Measurements from ENCODE around the gene IL36G.

IL36G gene

DNA sequence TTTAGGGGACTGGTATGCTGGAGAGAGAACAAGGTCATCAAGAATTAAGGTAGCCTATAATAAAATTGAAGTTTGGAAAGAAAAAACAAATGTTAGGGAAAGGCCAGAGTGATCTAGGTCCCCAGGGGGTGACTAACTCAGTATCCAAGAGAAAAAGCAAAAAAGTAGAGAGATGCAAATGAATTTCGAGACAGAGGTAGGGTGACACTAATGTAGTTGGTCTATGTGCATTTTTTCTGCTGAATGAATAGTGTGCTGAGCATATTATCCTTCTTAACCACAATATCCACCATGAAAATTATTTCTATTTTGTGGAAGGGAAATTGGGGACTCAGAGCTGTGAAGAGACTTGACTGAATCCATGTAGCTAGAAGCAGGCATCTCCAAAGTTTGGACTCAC is 37.2 kb downstream of the IL36G start:
- in situ Hi-C loops (cut with HindIII; ENCODE audit: low sequenced_read_pairs) = no loop called here

GRCh38 chr2:113015655-113016054 is 37.8 kb downstream of the IL36G start:
- in situ Hi-C loops (cut with HindIII; ENCODE audit: low sequenced_read_pairs) = no loop called here

DNA sequence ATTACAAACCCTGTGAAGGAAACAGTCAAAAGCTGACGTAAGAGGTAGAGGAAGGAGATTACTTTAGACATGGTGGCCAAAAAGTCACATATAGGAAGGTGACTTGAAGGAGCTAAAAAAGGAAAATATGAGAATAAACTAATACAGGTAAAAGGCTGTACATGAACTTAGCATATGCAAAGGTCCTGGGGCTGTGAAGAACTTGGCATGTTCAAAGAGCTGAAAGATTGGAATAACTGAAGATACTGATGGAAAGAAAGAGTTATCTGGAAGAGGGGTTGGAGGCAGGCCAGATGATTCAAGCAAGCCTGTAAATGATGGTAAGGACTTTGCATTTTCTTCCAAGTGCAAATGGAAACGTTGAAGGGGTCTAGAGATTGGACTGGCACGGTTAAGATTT is 40.7 kb downstream of the IL36G start:
- in situ Hi-C loops (cut with HindIII; ENCODE audit: low sequenced_read_pairs) = no loop called here

DNA sequence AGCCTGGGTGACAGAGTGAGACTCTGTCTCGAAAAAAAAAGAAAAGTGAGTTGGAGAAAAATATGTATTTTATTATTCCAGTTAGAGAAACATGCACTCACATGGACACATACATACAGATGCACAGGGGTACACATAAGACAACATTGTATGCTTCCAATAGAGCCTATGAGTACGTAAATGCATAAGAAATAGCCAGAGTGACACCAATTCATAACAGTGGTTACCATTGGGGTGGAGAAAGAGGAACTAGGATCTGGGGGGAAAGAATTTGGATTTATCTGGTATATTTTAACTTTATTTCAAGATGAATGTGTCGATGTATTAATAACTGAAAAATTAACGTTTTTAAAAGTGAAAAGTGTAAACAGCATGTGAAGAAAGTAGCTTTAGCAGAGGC is 43.5 kb downstream of the IL36G start:
- in situ Hi-C loops (cut with HindIII; ENCODE audit: low sequenced_read_pairs) = no loop called here

- in situ Hi-C loops (cut with HindIII; ENCODE audit: low sequenced_read_pairs) = no loop called here
Observed at GRCh38 chr2:113024764-113025163, 47.0 kb downstream of the IL36G start.

DNA sequence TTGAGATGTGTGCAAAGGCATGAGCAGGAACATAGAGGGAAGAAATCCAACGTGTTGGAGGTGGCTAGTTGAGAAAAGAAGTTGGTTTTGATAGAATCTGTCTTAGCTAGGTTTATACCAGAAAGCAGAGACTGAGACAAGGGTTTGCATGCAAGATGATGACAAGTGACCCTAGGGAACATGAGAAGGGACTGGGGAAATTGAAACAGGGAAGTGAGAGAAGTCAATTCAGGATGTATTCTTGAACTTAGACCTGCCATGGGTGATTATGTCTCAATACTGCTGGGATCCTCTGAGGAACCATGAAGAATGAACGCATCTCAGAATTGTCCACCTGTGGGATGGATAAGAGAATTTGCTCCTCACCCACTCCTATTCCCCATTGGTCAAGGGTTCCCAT is 47.9 kb downstream of the IL36G start:
- in situ Hi-C loops (cut with HindIII; ENCODE audit: low sequenced_read_pairs) = no loop called here

DNA sequence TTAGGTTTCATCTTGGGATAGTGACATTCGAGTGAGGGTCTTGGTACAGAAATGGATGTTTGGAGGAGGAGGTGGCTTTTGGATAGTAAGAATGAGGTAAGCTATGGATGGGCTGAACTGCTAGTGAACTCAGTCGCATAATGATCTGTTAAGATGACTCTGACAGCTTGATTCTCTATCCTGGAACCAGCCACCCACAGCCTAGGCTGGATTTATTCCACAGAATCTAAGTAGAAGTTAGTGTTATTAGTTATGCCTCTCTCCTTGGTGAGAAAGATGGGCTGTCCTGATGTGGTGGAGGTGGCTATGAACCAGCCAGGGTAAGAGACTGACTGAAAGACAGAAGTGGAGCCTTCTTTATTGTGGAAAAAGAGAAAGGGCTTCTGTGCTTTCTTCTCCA is 49.9 kb downstream of the IL36G start:
- in situ Hi-C loops (cut with HindIII; ENCODE audit: low sequenced_read_pairs) = no loop called here

- in situ Hi-C loops (cut with HindIII; ENCODE audit: low sequenced_read_pairs) = no loop called here
Observed at GRCh38 chr2:113028112-113028511, 50.3 kb downstream of the IL36G start.

- in situ Hi-C loops (cut with HindIII; ENCODE audit: low sequenced_read_pairs) = no loop called here
Observed at GRCh38 chr2:113032737-113033136, 54.9 kb downstream of the IL36G start.

- in situ Hi-C loops (cut with HindIII; ENCODE audit: low sequenced_read_pairs) = no loop called here
Observed at GRCh38 chr2:113034016-113034415, 56.2 kb downstream of the IL36G start.

All from endothelial cell of hepatic sinusoid (primary cell).